Ascending aorta (tissue), 2 donors: ENCODE data around the gene SULT2B1. TPM values are rescaled to one million over a fixed set of nuclear protein-coding genes. Genes with fewer than 3 reads are reported as not detected.

ENCODE experiments used
- DNase-seq, 2 donors: peaks; one replicate each; pipeline ENCODE4 v3.0.0-alpha.2; 2019; ENCODE audit warnings: low spot score in 2 of 2
- H3K27ac ChIP-seq, 2 donors: fragments of 200-600 bp; sonication (generic); one replicate each; pipeline ENCODE4 v1.5.1; 2016 to 2017; ENCODE audit warnings: mild to moderate bottlenecking in 1 of 2
- H3K27me3 ChIP-seq: fragments of 200-600 bp; sonication (generic); one replicate; pipeline ENCODE4 v1.5.1; 2017
- H3K36me3 ChIP-seq, 2 donors: fragments of 200-600 bp; sonication (generic); one replicate each; pipeline ENCODE4 v1.5.1; 2016
- H3K4me1 ChIP-seq, 2 donors: fragments of 200-600 bp; sonication (generic); one replicate each; pipeline ENCODE4 v1.5.1; 2016 to 2017; ENCODE audit warnings: mild to moderate bottlenecking in 1 of 2
- H3K4me3 ChIP-seq, 2 donors: fragments of 200-600 bp; sonication (generic); one replicate each; pipeline ENCODE4 v1.5.1; 2016 to 2017; ENCODE audit warnings: mild to moderate bottlenecking in 1 of 2
- H3K9me3 ChIP-seq, 2 donors: fragments of 200-600 bp; sonication (generic); one replicate each; pipeline ENCODE4 v1.5.1; 2016
- CTCF ChIP-seq, 3 experiments: fragments of 200-600 bp in 2 of 3; fragments of 450-650 bp in 1 of 3; sonication (generic) in 2 of 3; IDR thresholded peaks; one replicate each; pipeline ENCODE4 v1.5.1; 2016 to 2019; ENCODE audit warnings: antibody characterized with exemption in 3 of 3, mild to moderate bottlenecking in 1 of 3, moderate library complexity in 1 of 3
- intact Hi-C: fragments of 100-400 bp; cut with DNase I; formaldehyde crosslinking; loops from one replicate; pipeline ENCODE4 v1.15.1; 2023
- total RNA-seq: library from RNA; depleted of rRNA; stranded (reverse); fragments of >200 nt; gene quantifications from one replicate; pipeline ENCODE4 v1.1.0, GENCODE V29; 2016

SULT2B1 gene
- total RNA-seq, 1 donor from 2014 or later, result not detected

- TF ChIP-seq CTCF (IDR thresholded peaks at IDR 0.05), result no peak
- intact Hi-C loops, result no loop called here
- peaks cover 10 to 14% of the 10 kb centered on the region in 2 donors for H3K4me1 ChIP-seq
- no peak within 1 kb of the TSS for H3K27ac ChIP-seq
- no peak within 1 kb of the TSS for H3K4me3 ChIP-seq
- H3K27me3 ChIP-seq, result no peaks in the 10 kb centered on the region
- DNase-seq, result no peak
- H3K9me3 ChIP-seq, result no peaks in the 10 kb centered on the region
- peaks cover 18 to 29% of the 10 kb centered on the region in 2 donors for H3K36me3 ChIP-seq
Observed at GRCh38 chr19:48614436-48615230, 62.7 kb downstream of the SULT2B1 start, which contains the start of gene FAM83E. FAM83E (minus strand) TSS chr19:48615076; CDS start chr19:48613372, 1,704 bp downstream.

GRCh38 chr19:48615231-48616040, 63.5 kb downstream of the SULT2B1 start:
- DNase-seq, result no peak
- peaks cover 10 to 19% of the 10 kb centered on the region in 2 donors for H3K4me1 ChIP-seq
- intact Hi-C loops, result no loop called here
- H3K27me3 ChIP-seq, result no peaks in the 10 kb centered on the region
- H3K4me3 ChIP-seq, result no peak overlapping the region
- peaks cover 18 to 29% of the 10 kb centered on the region in 2 donors for H3K36me3 ChIP-seq
- H3K27ac ChIP-seq, result no peak overlapping the region
- H3K9me3 ChIP-seq, result no peaks in the 10 kb centered on the region
- TF ChIP-seq CTCF (IDR thresholded peaks at IDR 0.05), result no peak

GRCh38 chr19:48616041-48616436, 64.1 kb downstream of the SULT2B1 start:
- DNase-seq, result no peak
- peaks cover 18 to 29% of the 10 kb centered on the region in 2 donors for H3K36me3 ChIP-seq
- H3K4me3 ChIP-seq, result no peak overlapping the region
- no peaks in the 10 kb centered on the region for H3K27me3 ChIP-seq
- peaks cover 10 to 19% of the 10 kb centered on the region in 2 donors for H3K4me1 ChIP-seq
- TF ChIP-seq CTCF (IDR thresholded peaks at IDR 0.05), result no peak
- H3K27ac ChIP-seq, result no peak overlapping the region
- intact Hi-C loops, result no loop called here
- no peaks in the 10 kb centered on the region for H3K9me3 ChIP-seq

- peaks cover 10 to 19% of the 10 kb centered on the region in 2 donors for H3K4me1 ChIP-seq
- no peaks in the 10 kb centered on the region for H3K9me3 ChIP-seq
- no peak overlapping the region for H3K27ac ChIP-seq
- TF ChIP-seq CTCF (IDR thresholded peaks at IDR 0.05), result no peak
- no peaks in the 10 kb centered on the region for H3K27me3 ChIP-seq
- H3K36me3 ChIP-seq, result peaks cover 18 to 29% of the 10 kb centered on the region in 2 donors
- no peak for DNase-seq
- intact Hi-C loops, result no loop called here
- no peak overlapping the region for H3K4me3 ChIP-seq
Observed at GRCh38 chr19:48616491-48617056, 64.6 kb downstream of the SULT2B1 start.

- intact Hi-C loops, result no loop called here
- H3K4me3 ChIP-seq, result peak overlapping the region; percentile 68 to 95
- peaks cover 18 to 29% of the 10 kb centered on the region in 2 donors for H3K36me3 ChIP-seq
- DNase-seq, result no peak
- no peaks in the 10 kb centered on the region for H3K27me3 ChIP-seq
- H3K4me1 ChIP-seq, result peaks cover 10 to 19% of the 10 kb centered on the region in 2 donors
- peak overlapping the region in 1 of 2 donors; percentile 74 for H3K27ac ChIP-seq
- H3K9me3 ChIP-seq, result no peaks in the 10 kb centered on the region
- TF ChIP-seq CTCF (IDR thresholded peaks at IDR 0.05), result no peak
Observed at GRCh38 chr19:48617146-48617937, 65.4 kb downstream of the SULT2B1 start.
